ENCODE measurements around the gene IFNA16. TPM values are rescaled to one million over a fixed set of nuclear protein-coding genes. Genes with fewer than 3 reads are reported as not detected.

Gene IFNA16
- not detected for total RNA-seq

DNA sequence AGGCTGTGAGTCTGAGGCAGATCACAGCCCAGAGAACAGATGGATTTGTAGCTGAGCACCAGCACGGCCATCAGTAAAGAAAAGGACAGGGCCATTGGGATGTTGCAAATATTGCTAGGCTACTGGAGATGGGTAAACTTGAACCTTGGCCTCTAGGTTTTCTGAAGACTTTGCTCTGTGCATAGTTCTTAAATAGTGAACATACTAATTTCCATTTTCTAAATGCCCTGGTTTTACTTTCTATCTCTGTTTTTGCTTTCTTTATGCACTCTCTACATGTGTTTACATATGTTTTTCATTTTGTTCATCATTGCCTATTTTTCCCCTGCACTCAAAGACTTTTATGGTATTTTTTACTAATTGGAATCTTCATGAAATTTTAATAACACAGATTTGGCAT, at the start of gene IFNA16:
TSS of gene IFNA16 (minus strand) at position 101 of the 400 bp plus-strand sequence. CDS start at position 95, 6 bp downstream.

DNA sequence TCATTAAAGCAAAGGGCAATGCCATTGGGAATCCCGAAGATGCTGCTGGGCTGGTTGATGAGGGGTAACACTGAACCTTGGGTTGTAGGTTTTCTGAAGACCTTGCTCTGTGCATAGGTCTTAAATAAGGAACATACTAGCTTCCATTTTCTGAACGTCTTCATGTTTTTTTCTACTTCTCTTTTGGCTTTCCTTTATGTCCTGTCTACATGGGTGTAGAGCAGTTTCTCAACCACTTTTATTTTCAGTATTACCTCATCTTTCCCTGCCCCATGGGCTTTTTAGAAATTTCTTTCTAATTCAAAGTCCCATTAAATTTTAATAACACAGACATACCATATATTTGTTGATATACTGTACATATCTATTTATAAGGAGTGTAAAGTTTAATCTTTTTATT, 22.8 kb upstream of the IFNA16 start, which contains the start of gene IFNA14:
TSS of gene IFNA14 (minus strand) at position 95 of the 400 bp plus-strand sequence. CDS start at position 25, 70 bp downstream.

DNA sequence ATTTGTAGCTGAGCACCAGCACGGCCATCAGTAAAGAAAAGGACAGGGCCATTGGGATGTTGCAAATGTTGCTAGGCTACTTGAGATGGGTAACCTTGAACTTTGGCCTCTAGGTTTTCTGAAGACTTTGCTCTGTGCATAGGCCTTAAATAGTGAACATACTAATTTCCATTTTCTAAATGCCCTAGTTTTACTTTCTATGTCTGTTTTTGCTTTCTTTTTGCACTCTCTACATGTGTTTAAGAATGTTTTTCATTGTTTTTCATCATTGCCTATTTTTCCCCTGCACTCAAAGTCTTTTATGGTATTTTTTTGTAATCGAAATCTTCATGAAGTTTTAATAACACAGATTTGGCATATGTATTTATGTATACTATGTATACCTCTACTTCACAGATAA, 11.0 kb upstream of the IFNA16 start, which contains the start of gene IFNA17:
TSS of gene IFNA17 (minus strand) at position 101 of the 400 bp plus-strand sequence. CDS start at position 52, 49 bp downstream.

DNA sequence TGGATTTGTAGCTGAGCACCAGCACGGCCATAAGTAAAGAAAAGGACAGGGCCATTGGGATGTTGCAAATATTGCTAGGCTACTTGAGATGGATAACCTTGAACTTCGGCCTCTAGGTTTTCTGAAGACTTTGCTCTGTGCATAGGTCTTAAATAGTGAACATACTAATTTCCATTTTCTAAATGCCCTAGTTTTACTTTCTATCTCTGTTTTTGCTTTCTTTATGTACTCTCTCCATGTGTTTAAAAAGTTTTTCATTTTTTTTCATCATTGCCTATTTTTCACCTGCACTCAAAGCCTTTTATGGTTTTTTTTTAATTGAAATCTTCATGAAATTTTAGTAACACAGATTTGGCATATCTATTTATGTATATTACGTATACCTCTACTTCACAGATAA, 10.1 kb downstream of the IFNA16 start, which contains the start of gene IFNA10:
TSS of gene IFNA10 (minus strand) at position 101 of the 400 bp plus-strand sequence. CDS start at position 55, 46 bp downstream.

DNA sequence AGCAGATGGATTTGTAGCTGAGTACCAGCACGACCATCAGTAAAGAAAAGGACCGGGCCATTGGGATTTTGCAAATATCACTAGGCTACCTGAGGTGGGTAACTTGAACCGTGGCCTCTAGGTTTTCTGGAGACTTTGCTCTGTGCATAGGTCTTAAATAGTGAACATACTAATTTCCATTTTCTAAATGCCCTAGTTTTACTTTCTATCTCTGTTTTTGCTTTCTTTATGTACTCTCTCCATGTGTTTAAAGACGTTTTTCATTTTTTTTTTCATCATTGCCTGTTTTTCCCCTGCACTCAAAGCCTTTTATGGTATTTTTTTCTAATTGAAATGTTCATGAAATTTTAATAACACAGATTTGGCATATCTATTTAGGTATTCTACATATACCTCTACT, 15.0 kb downstream of the IFNA16 start, which contains the start of gene IFNA7:
TSS of gene IFNA7 (minus strand) at position 101 of the 400 bp plus-strand sequence. CDS start at position 61, 40 bp downstream.

DNA sequence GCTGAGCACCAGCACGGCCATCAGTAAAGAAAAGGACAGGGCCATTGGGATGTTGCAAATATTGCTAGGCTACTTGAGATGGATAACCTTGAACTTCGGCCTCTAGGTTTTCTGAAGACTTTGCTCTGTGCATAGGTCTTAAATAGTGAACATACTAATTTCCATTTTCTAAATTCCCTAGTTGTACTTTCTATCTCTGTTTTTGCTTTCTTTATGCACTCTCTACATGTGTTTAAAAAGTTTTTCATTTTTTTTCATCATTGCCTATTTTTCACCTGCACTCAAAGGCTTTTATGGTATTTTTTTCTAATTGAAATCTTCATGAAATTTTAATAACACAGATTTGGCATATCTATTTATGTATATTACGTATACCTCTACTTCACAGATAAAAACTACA, 29.6 kb downstream of the IFNA16 start, which contains the start of gene IFNA4:
TSS of gene IFNA4 (minus strand) at position 101 of the 400 bp plus-strand sequence. CDS start at position 45, 56 bp downstream.

DNA sequence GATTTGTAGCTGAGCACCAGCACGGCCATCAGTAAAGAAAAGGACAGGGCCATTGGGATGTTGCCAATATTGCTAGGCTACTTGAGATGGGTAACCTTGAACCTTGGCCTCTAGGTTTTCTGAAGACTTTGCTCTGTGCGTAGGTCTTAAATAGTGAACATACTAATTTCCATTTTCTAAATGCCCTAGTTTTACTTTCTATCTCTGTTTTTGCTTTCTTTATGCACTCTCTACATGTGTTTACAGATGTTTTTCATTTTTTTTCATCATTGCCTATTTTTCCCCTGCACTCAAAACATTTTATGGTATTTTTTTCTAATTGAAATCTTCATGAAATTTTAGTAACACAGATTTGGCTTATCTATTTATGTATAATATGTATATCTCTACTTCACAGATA, 50.6 kb downstream of the IFNA16 start, which contains the start of gene IFNA21:
TSS of gene IFNA21 (minus strand) at position 101 of the 400 bp plus-strand sequence. CDS start at position 53, 48 bp downstream.

Other genes with a start within 250 kb of the IFNA16 start
- gene HACD4, start 185.7 kb downstream of the IFNA16 start, total RNA-seq: 5.1 TPM
- not detected for gene IFNB1, start 139.4 kb downstream of the IFNA16 start, total RNA-seq
- gene IFNW1, start 75.5 kb downstream of the IFNA16 start, total RNA-seq: not detected
- gene IFNA21, start 50.7 kb downstream of the IFNA16 start, total RNA-seq: not detected
- gene IFNA4, start 29.7 kb downstream of the IFNA16 start, total RNA-seq: not detected
- not detected for gene IFNA7, start 15.1 kb downstream of the IFNA16 start, total RNA-seq
- gene IFNA10, start 10.2 kb downstream of the IFNA16 start, total RNA-seq: not detected
- not detected for gene IFNA17, start 10.9 kb upstream of the IFNA16 start, total RNA-seq
- not detected for gene IFNA14, start 22.7 kb upstream of the IFNA16 start, total RNA-seq
- gene IFNA5, start 88.0 kb upstream of the IFNA16 start, total RNA-seq: not detected
- gene KLHL9, start 118.1 kb upstream of the IFNA16 start, total RNA-seq: 68.1 TPM
- not detected for gene IFNA6, start 133.6 kb upstream of the IFNA16 start, total RNA-seq
- gene IFNA13, start 150.7 kb upstream of the IFNA16 start, total RNA-seq: not detected
- not detected for gene IFNA2, start 168.1 kb upstream of the IFNA16 start, total RNA-seq
- not detected for gene IFNA8, start 191.8 kb upstream of the IFNA16 start, total RNA-seq
- not detected for gene IFNA1, start 223.1 kb upstream of the IFNA16 start, total RNA-seq

All from camera-type eye (tissue), 1 donor.